Transverse colon (tissue), 3 donors: Measurements from ENCODE around the gene CALN1.

ENCODE experiments used
- CTCF ChIP-seq, 5 experiments: fragments of 200-600 bp in 3 of 5; fragments of 450-650 bp in 2 of 5; sonication (generic) in 3 of 5; IDR thresholded peaks; 1 replicate in 2 of 5; 2 replicates in 3 of 5; pipeline ENCODE4 v1.5.1; 2016 to 2017; ENCODE audit warnings: antibody characterized with exemption in 5 of 5, inconsistent platforms in 3 of 5, mild to moderate bottlenecking in 2 of 5, moderate library complexity in 1 of 5
- EP300 ChIP-seq: sonication (generic); formaldehyde crosslinking; IDR thresholded peaks from one replicate; pipeline ENCODE4 v1.6.1; 2017; ENCODE audit warnings: antibody characterized with exemption, low read depth
- POLR2A ChIP-seq: fragments of 450-650 bp; IDR thresholded peaks from one replicate; pipeline ENCODE4 v1.6.1; 2016; ENCODE audit warnings: antibody characterized with exemption, mild to moderate bottlenecking, moderate library complexity

- TF ChIP-seq CTCF (IDR thresholded peaks at IDR 0.05) (no peak), POLR2A (no peak), EP300 (no peak)
Observed at GRCh38 chr7:72190146-72190545, 222.0 kb downstream of the CALN1 start.
